Activated CD4-positive, alpha-beta T cell treated with anti-CD3 and anti-CD28 coated beads, Interleukin-2, Interleukin-6, amounts not matched to agents 100 ng/mL and 50 ng/mL, durations not matched to agents 16 hours and 8 hours (primary cell): ENCODE measurements around the gene SDK1.

Source experiments
- DNase-seq: peaks from one replicate; pipeline ENCODE4 v3.0.0-alpha.2; 2020

The SDK1 gene

GRCh38 chr7:3416453-3416852 lies 115.4 kb downstream of the SDK1 start:
- DNase-seq: no peak

- no peak for DNase-seq
Observed at GRCh38 chr7:3425087-3425486, 124.0 kb downstream of the SDK1 start.

- no peak for DNase-seq
Observed at GRCh38 chr7:3426064-3426463, 125.0 kb downstream of the SDK1 start.

- DNase-seq: peak; percentile 7
Observed at GRCh38 chr7:3427957-3428356, 126.9 kb downstream of the SDK1 start.

GRCh38 chr7:3429981-3430380 lies 128.9 kb downstream of the SDK1 start:
- DNase-seq: no peak

- no peak for DNase-seq
Observed at GRCh38 chr7:3430588-3430987, 129.5 kb downstream of the SDK1 start.

- no peak for DNase-seq
Observed at GRCh38 chr7:3431306-3431705, 130.3 kb downstream of the SDK1 start.

- DNase-seq: no peak
Observed at GRCh38 chr7:3432911-3433310, 131.9 kb downstream of the SDK1 start.

- no peak for DNase-seq
Observed at GRCh38 chr7:3434611-3435010, 133.6 kb downstream of the SDK1 start.

GRCh38 chr7:3436112-3436511 lies 135.1 kb downstream of the SDK1 start:
- DNase-seq: no peak

- DNase-seq: no peak
Observed at GRCh38 chr7:3436746-3437145, 135.7 kb downstream of the SDK1 start.

- DNase-seq: no peak
Observed at GRCh38 chr7:3437467-3437866, 136.4 kb downstream of the SDK1 start.

- no peak for DNase-seq
Observed at GRCh38 chr7:3438352-3438751, 137.3 kb downstream of the SDK1 start.

- no peak for DNase-seq
Observed at GRCh38 chr7:3439333-3440030, 138.4 kb downstream of the SDK1 start.

GRCh38 chr7:3440509-3440908 lies 139.5 kb downstream of the SDK1 start:
- no peak for DNase-seq

- DNase-seq: no peak
Observed at GRCh38 chr7:3443716-3444115, 142.7 kb downstream of the SDK1 start.

- DNase-seq: no peak
Observed at GRCh38 chr7:3446786-3447185, 145.7 kb downstream of the SDK1 start.

- DNase-seq: no peak
Observed at GRCh38 chr7:3451701-3452100, 150.6 kb downstream of the SDK1 start.

GRCh38 chr7:3453398-3453797 lies 152.3 kb downstream of the SDK1 start:
- DNase-seq: no peak

GRCh38 chr7:3455806-3456595 lies 154.9 kb downstream of the SDK1 start:
- no peak for DNase-seq

- DNase-seq: no peak
Observed at GRCh38 chr7:3459111-3459510, 158.1 kb downstream of the SDK1 start.

- DNase-seq: peak; percentile 83
Observed at GRCh38 chr7:3461923-3462322, 160.9 kb downstream of the SDK1 start.

- no peak for DNase-seq
Observed at GRCh38 chr7:3463696-3464095, 162.6 kb downstream of the SDK1 start.

- peak; percentile 2 for DNase-seq
Observed at GRCh38 chr7:3464900-3465622, 164.0 kb downstream of the SDK1 start.
